ENCODE results near the gene ORC6.

The ORC6 gene

GRCh38 chr16:46736695-46737094 lies 47.2 kb downstream of the ORC6 start:
- Histone ChIP-seq H3K36me3 (ENCODE audit: insufficient read depth, low read length) (no peaks in the 10 kb centered on the region), H3K79me2 (ENCODE audit: insufficient read depth, low read length) (no peaks in the 10 kb centered on the region), H3K27ac (ENCODE audit: low read depth, low read length, poor library complexity, severe bottlenecking) (no peak overlapping the region), H3K4me1 (ENCODE audit: insufficient read depth, low read length, severe bottlenecking) (peaks cover 30% of the 10 kb centered on the region), H3K4me3 (ENCODE audit: low read depth, low read length, poor library complexity, severe bottlenecking) (no peak overlapping the region), H3K9me3 (ENCODE audit: low read length) (no peaks in the 10 kb centered on the region), H3K9me2 (ENCODE audit: low read depth, low read length) (no peaks in the 10 kb centered on the region), H3F3A (ENCODE audit: insufficient read depth, low read length) (no peaks in the 10 kb centered on the region), H3K4me2 (ENCODE audit: low read length) (no peak overlapping the region), H3K9ac (ENCODE audit: low read length) (no peak overlapping the region), H4K20me1 (ENCODE audit: insufficient read depth, low read length) (no peaks in the 10 kb centered on the region), H2AFZ (ENCODE audit: low read length) (no peak overlapping the region), H3K27me3 (ENCODE audit: insufficient read depth, low read length) (no peaks in the 10 kb centered on the region)
- no peak for TF ChIP-seq CTCF (IDR thresholded peaks at IDR 0.05; ENCODE audit: low read length)
- TF ChIP-seq EZH2 (IDR thresholded peaks at IDR 0.05; ENCODE audit: borderline replicate concordance, low read length): no peak

GRCh38 chr16:46737621-46738214 lies 48.3 kb downstream of the ORC6 start:
- no peaks in the 10 kb centered on the region for H4K20me1 ChIP-seq (ENCODE audit: insufficient read depth, low read length)
- TF ChIP-seq CTCF (IDR thresholded peaks at IDR 0.05; ENCODE audit: low read length): no peak
- TF ChIP-seq EZH2 (IDR thresholded peaks at IDR 0.05; ENCODE audit: borderline replicate concordance, low read length): no peak
- no peaks in the 10 kb centered on the region for H3K79me2 ChIP-seq (ENCODE audit: insufficient read depth, low read length)
- no peaks in the 10 kb centered on the region for H3K9me3 ChIP-seq (ENCODE audit: low read length)
- H3K9ac ChIP-seq (ENCODE audit: low read length): no peak overlapping the region
- H3K4me3 ChIP-seq (ENCODE audit: low read depth, low read length, poor library complexity, severe bottlenecking): no peak overlapping the region
- H3K9me2 ChIP-seq (ENCODE audit: low read depth, low read length): no peaks in the 10 kb centered on the region
- H3K27me3 ChIP-seq (ENCODE audit: insufficient read depth, low read length): no peaks in the 10 kb centered on the region
- no peaks in the 10 kb centered on the region for H3K36me3 ChIP-seq (ENCODE audit: insufficient read depth, low read length)
- H3K27ac ChIP-seq (ENCODE audit: low read depth, low read length, poor library complexity, severe bottlenecking): no peak overlapping the region
- no peak overlapping the region for H3K4me2 ChIP-seq (ENCODE audit: low read length)
- peaks cover 31% of the 10 kb centered on the region for H3K4me1 ChIP-seq (ENCODE audit: insufficient read depth, low read length, severe bottlenecking)
- no peak overlapping the region for H2AFZ ChIP-seq (ENCODE audit: low read length)
- H3F3A ChIP-seq (ENCODE audit: insufficient read depth, low read length): no peaks in the 10 kb centered on the region

GRCh38 chr16:46739934-46740333 lies 50.5 kb downstream of the ORC6 start:
- Histone ChIP-seq H3K27me3 (ENCODE audit: insufficient read depth, low read length) (no peaks in the 10 kb centered on the region), H3K36me3 (ENCODE audit: insufficient read depth, low read length) (no peaks in the 10 kb centered on the region), H3K4me2 (ENCODE audit: low read length) (no peak overlapping the region), H3K9me3 (ENCODE audit: low read length) (no peaks in the 10 kb centered on the region), H3K9me2 (ENCODE audit: low read depth, low read length) (no peaks in the 10 kb centered on the region), H3F3A (ENCODE audit: insufficient read depth, low read length) (0 out of 2 replicates have a peak, but pooled peaks cover 1% of the 10 kb centered on the region), H3K9ac (ENCODE audit: low read length) (no peak overlapping the region), H2AFZ (ENCODE audit: low read length) (no peak overlapping the region), H4K20me1 (ENCODE audit: insufficient read depth, low read length) (no peaks in the 10 kb centered on the region), H3K27ac (ENCODE audit: low read depth, low read length, poor library complexity, severe bottlenecking) (peak overlapping the region; percentile 60), H3K4me3 (ENCODE audit: low read depth, low read length, poor library complexity, severe bottlenecking) (no peak overlapping the region), H3K79me2 (ENCODE audit: insufficient read depth, low read length) (no peaks in the 10 kb centered on the region), H3K4me1 (ENCODE audit: insufficient read depth, low read length, severe bottlenecking) (peaks cover 46% of the 10 kb centered on the region)
- TF ChIP-seq CTCF (IDR thresholded peaks at IDR 0.05; ENCODE audit: low read length) (no peak), EZH2 (IDR thresholded peaks at IDR 0.05; ENCODE audit: borderline replicate concordance, low read length) (no peak)

Measured in OCI-LY1 (cell line).